ENCODE data around the gene MRPL36.
"Not testable (repeated sequence)": the region's sequence is repeated elsewhere in the genome, so short reads cannot be mapped to it uniquely, and the experiment has no call there.

Gene MRPL36

DNA sequence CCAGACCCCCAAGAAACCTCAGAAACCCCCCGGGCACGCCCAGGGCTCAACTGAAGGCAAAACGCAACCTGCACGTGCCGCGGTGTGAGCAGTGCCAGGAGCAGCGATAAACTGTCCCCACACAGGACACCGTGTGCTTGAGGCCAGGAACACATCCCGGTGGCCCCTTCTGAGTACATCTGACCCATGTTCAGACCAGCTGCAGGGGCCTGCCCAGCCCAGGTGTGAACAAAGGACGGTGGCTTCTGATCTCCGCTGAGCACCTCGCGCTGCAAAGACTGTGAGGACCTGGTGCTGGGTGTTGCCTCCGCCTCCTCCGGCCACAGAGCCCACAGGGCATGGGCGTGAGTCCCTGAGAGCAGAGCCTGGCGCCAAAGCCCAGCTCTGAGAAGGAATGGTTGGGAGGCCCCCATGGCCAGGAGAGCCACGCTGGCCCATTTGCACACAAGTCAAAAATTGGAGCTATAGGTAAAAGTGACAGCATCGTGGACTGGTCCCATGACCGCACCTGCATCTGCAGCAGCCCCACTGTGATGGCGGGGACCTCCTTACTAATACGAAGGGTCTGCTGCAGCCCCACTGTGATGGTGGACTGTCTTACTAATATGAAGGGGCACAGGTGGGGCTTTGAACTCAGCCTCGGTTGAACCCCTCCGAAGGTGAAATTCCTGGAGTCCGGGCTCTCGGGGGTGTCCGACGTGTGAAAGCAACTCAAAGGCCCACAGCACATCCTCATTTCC, 33.0 kb upstream of the MRPL36 start:
- DNase-seq (ENCODE audit: low read depth in 2 of 2, low spot score in 1 of 2): no peak

DNA sequence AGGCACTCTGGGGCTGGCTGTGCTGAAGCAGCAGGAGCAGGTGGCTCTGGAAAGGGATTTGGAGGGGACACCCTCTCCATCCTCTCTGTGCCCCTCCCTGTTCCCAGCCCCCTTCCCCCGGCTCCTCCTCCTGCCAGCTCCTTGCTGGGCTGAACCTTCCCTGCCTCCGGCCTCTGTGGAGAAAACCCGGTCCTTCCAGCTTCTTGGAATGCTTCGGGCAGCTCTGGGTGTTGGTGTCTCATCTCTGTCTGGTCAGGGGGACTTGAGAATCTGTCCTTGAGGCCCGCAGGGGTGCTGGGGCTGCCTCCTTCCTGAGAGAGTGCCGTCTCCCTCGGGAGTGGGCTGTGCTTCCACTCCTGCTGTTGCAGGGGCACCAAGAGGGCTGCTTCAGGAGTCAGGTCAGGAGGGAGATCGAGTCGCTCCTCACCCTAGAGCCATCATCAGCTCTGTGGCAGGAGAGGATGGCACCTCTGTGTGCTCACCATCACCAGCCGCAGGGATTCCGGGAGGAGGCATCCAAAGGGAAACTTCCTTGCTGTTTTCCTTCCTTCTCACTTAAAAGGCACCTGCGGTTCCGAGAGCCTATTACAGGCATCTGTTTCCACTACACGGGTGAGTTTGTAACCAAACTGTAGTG, 32.2 kb upstream of the MRPL36 start:
- DNase-seq (ENCODE audit: low read depth in 2 of 2, low spot score in 1 of 2): no peak

- DNase-seq (ENCODE audit: low read depth in 2 of 2, low spot score in 1 of 2): no peak
Measured at GRCh38 chr5:1831257-1831656, 31.6 kb upstream of the MRPL36 start.

DNA sequence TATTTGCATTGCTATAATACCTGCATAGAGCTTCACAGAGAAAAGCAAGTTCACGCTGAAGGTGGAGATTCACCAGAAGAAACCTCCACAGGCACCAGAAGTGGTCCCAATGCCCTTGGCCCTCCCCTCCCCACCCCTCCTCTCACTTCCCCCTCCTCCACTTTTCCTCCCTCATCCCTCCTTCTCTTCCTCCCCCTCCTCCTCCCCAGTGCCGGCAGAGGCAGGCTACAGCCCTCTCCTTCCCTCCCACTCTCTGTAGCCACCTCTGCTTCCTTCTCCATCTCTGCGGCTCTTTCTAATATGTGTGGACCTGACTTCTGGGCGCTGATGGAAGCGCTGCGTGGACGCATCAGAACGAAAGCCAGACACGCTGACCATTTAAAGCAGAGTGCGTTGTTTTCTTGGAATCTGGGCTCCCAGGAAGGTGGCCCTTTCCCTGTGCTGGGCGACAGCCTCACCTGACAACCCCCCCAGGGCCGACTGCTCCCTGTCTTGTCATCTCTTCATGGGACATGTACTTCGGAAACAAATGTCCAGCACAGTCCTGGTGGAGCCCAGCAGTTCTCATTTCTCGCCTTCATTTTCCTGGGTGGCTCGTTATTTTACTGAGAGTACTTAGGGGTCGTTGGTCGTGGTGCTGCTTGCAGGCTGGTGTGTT, 31.1 kb upstream of the MRPL36 start:
- no peak for DNase-seq (ENCODE audit: low read depth in 2 of 2, low spot score in 1 of 2)

- no peak for DNase-seq (ENCODE audit: low read depth in 2 of 2, low spot score in 1 of 2)
Measured at GRCh38 chr5:1827886-1828397, 28.3 kb upstream of the MRPL36 start.

GRCh38 chr5:1827025-1827885, 27.6 kb upstream of the MRPL36 start:
- DNase-seq (ENCODE audit: low read depth in 2 of 2, low spot score in 1 of 2): no peak

DNA sequence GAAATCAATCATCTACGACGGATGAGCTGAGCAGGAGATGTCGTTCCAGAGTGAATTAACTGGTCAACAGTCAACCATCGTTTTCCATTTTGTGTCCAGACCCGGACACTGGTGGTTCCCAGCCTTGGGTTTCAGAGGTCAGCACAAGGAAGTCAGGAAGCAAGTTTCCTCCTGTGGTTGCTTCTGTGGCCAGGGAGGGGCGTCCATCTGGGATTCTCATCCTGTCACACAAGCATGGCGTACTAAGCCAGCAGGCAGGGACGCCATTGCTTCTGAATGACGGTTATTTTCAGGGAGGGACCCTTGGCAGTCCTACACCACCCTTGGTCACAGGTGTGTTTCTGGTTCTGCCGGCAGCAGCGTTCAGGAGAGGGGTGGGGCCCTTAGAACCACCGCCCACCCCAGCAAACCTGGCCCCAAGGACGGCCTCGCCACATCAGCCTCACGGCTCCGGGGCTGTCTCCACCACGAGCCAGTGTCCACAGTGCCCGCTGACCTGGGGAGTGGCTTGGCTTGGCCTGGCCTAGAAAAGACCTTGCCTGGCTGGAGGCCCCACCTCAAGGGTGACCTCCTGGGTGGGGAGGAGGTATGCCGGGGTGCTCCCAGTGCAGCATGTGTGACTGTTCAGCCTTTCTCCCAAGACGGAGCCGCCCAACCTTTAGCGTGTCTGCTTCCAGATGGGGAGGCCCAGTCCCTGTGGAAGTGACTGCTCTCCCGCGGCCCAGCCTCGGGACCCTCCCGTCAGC, 26.8 kb upstream of the MRPL36 start:
- DNase-seq (ENCODE audit: low read depth in 2 of 2, low spot score in 1 of 2): no peak

DNA sequence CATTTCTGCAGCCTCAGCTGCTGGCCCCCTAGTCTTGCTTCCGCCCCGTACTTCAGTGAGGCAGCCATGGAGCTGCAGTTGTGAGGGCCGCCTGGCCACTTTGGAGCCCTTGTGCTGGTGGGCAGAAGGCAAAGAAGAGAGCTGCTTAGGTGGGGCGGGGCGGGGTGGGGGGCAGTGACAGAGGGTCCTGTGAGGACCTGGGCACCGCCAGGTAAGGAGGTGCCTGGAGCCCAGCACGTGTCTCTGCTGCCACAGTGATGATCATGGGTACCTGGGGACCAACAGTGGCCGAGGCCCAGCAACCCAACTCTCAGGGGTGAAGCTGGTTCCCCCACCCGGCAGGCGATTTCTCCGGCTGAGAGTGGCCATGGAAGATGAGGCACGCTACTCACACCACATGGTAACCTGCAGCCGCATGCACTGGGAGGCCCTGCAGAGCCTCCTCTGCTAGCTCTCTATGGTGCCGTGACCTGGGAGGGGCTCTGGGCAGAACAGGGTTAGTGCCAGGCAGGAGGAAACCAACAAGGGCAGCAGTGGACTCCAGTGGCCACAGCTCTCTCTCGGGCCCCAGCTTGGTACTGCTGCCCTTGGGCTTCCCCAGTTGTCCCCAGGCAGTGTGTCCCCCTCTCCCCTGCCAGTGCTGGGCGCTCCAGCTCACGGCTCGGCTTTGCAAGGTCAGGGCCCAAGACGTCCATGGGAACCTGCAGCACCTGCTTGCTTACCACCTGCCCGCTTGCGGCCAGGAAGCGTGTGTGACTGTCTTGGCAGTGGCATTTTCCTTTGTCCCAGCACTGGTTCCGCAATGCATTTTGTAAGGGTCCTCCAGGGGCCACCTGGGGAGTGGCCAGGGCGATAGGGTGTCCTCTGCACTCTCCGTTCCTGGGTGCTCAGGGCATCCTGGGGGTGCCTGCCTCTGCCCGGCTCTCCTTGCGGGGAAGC, 25.5 kb upstream of the MRPL36 start:
- no peak for DNase-seq (ENCODE audit: low read depth in 2 of 2, low spot score in 1 of 2)

DNA sequence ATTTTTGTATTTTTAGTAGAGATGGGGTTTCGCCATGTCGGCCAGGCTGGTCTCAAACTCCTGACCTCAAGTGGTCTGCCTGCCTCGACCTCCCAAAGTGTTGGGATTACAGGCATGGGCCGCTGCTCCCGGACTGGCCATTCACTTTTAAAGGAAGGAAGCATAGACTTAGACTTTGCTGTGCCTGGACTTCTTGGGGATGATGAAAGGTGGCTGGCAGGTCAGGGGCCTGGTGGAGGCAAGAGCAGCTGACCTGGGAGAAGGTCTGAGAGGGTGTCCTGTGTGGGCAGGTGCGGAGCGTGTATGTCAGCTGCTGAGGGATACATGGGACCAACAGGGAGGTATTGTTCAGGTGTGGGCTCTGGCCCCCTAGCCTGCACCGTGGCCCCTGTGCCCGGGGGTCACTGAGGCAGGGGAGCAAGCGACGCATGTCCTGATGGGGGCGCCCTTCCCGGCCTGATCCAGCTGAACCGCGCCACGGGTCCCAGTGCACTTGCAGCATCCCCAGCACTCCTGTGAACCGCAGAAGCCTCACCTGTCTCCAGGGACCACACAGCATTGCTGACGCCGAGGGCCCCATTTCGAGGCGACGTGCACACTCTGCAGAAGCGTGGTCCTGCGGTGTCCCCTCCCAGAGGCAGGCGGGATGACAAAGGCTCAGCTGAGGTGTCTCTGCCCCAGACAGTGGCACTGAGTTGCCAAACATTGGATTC, 24.6 kb upstream of the MRPL36 start:
- no peak for DNase-seq (ENCODE audit: low read depth in 2 of 2, low spot score in 1 of 2)

GRCh38 chr5:1823381-1824034, 23.9 kb upstream of the MRPL36 start:
- DNase-seq (ENCODE audit: low read depth in 2 of 2, low spot score in 1 of 2): no peak

DNA sequence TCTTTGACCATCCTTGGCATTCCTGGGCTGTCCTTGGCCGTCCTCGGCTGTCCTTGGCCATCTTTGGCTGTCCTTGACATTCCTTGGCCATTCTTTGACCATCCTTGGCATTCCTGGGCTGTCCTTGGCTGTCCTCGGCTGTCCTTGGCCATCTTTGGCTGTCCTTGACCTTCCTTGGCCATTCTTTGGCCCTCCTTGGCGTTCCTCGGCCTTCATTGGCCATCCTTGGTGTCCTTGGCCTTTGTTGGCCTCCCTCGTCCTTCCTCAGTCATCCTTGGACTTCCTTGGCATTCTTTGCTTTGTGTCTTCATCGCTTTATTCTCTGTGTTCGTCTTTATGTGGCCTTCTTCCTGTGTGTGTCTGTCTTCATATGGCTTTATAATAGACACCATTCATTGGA, 22.2 kb upstream of the MRPL36 start:
- no peak for DNase-seq (ENCODE audit: low read depth in 2 of 2, low spot score in 1 of 2)

GRCh38 chr5:1820926-1821325, 21.3 kb upstream of the MRPL36 start:
- no peak for DNase-seq (ENCODE audit: low read depth in 2 of 2, low spot score in 1 of 2)

DNA sequence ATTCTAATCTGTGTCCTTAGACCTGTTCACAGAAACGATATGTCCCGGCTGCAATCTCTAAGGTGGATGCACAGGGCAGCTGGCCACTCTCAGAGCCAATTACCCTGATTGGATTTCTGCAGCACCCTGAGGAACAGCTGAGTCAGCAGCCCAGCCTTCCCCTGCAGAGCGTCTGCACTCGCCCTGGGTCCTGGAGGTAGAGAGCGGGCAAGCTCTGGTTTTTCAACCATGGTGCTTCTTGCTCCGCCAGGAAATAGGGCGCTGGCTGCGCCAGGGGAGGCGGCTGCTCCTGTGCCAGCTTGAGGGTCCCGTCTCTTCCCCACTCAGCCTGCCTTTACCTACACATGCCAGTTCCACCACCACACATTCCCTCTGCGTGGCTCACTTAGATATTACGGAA, 20.7 kb upstream of the MRPL36 start:
- no peak for DNase-seq (ENCODE audit: low read depth in 2 of 2, low spot score in 1 of 2)

GRCh38 chr5:1819458-1819857, 19.8 kb upstream of the MRPL36 start:
- no peak for DNase-seq (ENCODE audit: low read depth in 2 of 2, low spot score in 1 of 2)

DNA sequence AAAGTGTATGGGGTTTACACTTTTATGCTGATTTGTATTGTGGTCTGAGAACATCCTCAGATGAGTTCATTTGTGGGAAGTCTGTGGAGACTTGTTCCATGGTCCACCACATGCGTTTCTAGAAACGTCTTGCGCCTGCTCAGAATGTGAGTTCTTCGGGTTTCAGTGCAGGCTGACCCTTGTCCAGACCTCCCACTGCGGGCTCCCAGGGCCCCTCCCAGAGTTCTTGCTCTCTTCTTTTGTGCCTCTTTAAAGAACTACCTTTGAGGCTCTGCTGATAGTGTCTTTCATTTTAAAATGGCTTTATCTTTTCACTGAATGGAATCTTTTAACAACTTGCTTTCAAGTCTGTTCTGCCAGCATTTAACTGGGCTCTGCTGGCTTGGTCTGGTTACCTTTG, 19.1 kb upstream of the MRPL36 start:
- no peak for DNase-seq (ENCODE audit: low read depth in 2 of 2, low spot score in 1 of 2)

DNA sequence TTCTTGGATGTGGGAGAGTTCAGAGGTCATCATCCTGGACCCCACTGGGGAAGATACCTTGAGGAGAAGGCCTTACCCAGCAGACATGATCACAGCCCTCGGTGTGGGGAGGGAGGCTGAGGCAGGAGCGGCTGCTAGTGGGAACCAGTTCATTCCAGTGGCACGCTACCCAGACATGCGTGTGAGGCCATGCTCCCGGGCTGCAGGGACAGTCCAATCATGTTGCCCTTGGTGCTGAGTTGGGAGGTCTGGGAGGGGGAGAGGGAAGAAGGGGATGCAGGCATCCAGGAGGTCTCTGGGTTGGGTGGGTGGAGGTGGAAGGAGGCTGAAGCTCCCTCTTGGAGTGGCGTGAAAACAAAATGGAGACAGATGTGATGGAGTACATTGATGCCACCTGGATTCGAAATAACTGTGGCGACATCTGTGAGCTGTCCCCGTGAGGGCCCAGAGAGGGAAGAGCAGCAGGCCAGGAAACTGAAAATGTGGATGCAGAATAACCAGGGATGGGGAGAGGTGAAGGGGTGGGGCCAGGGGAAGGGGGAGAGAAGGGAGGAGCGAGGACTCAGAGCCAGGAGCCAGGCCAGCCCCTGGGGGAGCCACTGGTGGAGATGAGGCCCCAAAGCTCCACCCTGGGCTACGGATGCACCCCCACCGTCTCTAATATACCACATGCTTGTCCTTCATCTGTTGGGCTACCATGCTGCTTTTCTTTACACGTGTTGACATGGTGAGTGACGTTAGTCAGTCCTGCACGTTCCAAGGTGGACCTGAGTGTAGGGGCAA, 17.8 kb upstream of the MRPL36 start:
- DNase-seq (ENCODE audit: low read depth in 2 of 2, low spot score in 1 of 2): no peak

DNA sequence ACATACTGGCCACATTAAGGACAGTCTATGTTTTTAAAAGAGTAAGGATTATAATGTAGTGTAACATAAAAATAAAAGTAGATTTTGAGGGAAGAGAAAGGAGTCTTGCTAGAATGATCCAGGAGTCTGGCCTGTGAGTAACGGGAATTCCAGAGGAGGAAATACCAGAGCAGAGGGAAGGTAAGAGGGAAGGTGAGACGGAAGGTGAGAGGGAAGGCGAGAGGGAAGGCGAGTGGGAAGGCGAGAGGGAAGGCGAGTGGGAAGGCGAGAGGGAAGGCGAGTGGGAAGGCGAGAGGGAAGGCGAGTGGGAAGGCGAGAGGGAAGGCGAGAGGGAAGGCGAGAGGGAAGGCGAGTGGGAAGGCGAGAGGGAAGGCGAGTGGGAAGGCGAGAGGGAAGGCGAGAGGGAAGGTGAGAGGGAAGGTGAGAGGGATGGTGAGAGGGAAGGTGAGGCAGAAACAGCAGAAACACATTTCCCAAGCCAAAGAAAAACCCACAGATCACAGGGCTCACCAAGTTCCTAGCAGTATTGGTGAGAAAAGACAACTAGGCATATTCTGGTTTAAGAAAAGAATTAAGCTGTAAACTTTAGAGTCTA, 17.0 kb upstream of the MRPL36 start:
- not testable (repeated sequence) for DNase-seq (ENCODE audit: low read depth in 2 of 2, low spot score in 1 of 2)

Measured in stimulated activated CD8-positive, alpha-beta memory T cell treated with anti-CD3 and anti-CD28 coated beads, Interleukin-4, amount 100 ng/mL, for 1 hour (primary cell).